OCI-LY1 (cell line): Measurements from ENCODE around the gene SVOP.

Source experiments
- CTCF ChIP-seq: fragments of 200-600 bp; sonication (generic), shearing (Covaris generic); IDR thresholded peaks from 2 replicates; pipeline ENCODE4 v1.5.1; 2017; ENCODE audit warnings: mild to moderate bottlenecking, antibody characterized with exemption, low read length, moderate library complexity, mixed read lengths
- EZH2 ChIP-seq: fragments of 200-600 bp; sonication (generic), shearing (Covaris generic); IDR thresholded peaks from 2 replicates; pipeline ENCODE4 v1.8.0; 2017; ENCODE audit warnings: borderline replicate concordance, mixed run types, mild to moderate bottlenecking, antibody characterized with exemption, low read length, moderate library complexity, mixed read lengths

GRCh38 chr12:108972358-108972757, 48.5 kb downstream of the SVOP start:
- TF ChIP-seq CTCF (no peak), EZH2 (no peak)
